IMR-90 (cell line): Measurements from ENCODE around the gene SUV39H1. TPM values are rescaled to one million over a fixed set of nuclear protein-coding genes. Genes with fewer than 3 reads are reported as not detected.

Experiments used
- ATAC-seq: fragments of 200-7000 bp; cut with Tn5 transposase; 2 replicates; pipeline ENCODE4 v1.9.1; 2020; ENCODE audit warnings: low read depth, mild to moderate bottlenecking, moderate library complexity
- BruUV-seq: library from RNA; stranded (reverse); fragments of 400-500 nt; replicated peaks from 2 replicates; lab custom pipeline; 2021; lab: Mats Ljungman, UMichigan
- CTCF ChIA-PET: fragments of 300-600 bp; formaldehyde crosslinking; extraction: SDS; loops from one replicate; lab custom pipeline; 2021; ENCODE audit warnings: antibody characterized with exemption; lab: Yijun Ruan, JAX
- POLR2A ChIA-PET: fragments of 300-600 bp; sonication (Branson Sonifier 250); formaldehyde crosslinking; loops from one replicate; lab custom pipeline; 2022; ENCODE audit warnings: antibody characterized with exemption; ENCODE audit not compliant: unreplicated experiment; lab: Charles Lee
- DNase-seq: peaks from one replicate; pipeline ENCODE4 v3.0.0; 2013
- H2AFZ ChIP-seq: replicated peaks from 2 replicates; pipeline ENCODE3; 2013; ENCODE audit warnings: low read length, mild to moderate bottlenecking; ENCODE audit not compliant: poor library complexity
- H2AK5ac ChIP-seq: 2 replicates; pipeline ENCODE4 v1.6.1; 2013; ENCODE audit warnings: low read depth, low read length, inconsistent platforms
- H2AK9ac ChIP-seq: replicated peaks from 2 replicates; pipeline ENCODE3; 2013; ENCODE audit warnings: mild to moderate bottlenecking, low read depth, low read length, moderate library complexity; ENCODE audit not compliant: poor library complexity
- H2BK120ac ChIP-seq: 2 replicates; pipeline ENCODE4 v1.6.1; 2013; ENCODE audit warnings: low read depth, low read length, inconsistent platforms
- H2BK15ac ChIP-seq: 3 replicates; pipeline ENCODE4 v1.6.1; 2013; ENCODE audit warnings: low read depth, low read length, inconsistent platforms
- H2BK20ac ChIP-seq: 2 replicates; pipeline ENCODE4 v1.6.1; 2013; ENCODE audit warnings: low read depth, mild to moderate bottlenecking, inconsistent platforms, low read length, moderate library complexity
- H2BK5ac ChIP-seq: 2 replicates; pipeline ENCODE4 v1.6.1; 2013; ENCODE audit warnings: mild to moderate bottlenecking, low read depth, low read length, inconsistent platforms; ENCODE audit not compliant: poor library complexity, severe bottlenecking
- H3K14ac ChIP-seq: replicated peaks from 2 replicates; pipeline ENCODE4 v1.6.1; 2013; ENCODE audit warnings: low read depth, low read length, inconsistent platforms
- H3K18ac ChIP-seq: 2 replicates; pipeline ENCODE4 v1.6.1; 2013; ENCODE audit warnings: low read depth, low read length, control low read depth
- H3K23ac ChIP-seq: 2 replicates; pipeline ENCODE4 v1.6.1; 2013; ENCODE audit warnings: low read depth, low read length, inconsistent platforms
- H3K27ac ChIP-seq: 2 replicates; pipeline ENCODE4 v1.5.1; 2013; ENCODE audit warnings: mild to moderate bottlenecking, control low read depth, low read length; ENCODE audit not compliant: insufficient read depth
- H3K27me3 ChIP-seq: 2 replicates; pipeline ENCODE4 v1.6.1; 2013; ENCODE audit warnings: low read length; ENCODE audit not compliant: control insufficient read depth, insufficient read depth
- H3K36me3 ChIP-seq: 2 replicates; pipeline ENCODE4 v1.6.1; 2013; ENCODE audit warnings: low read length, mixed read lengths; ENCODE audit not compliant: control insufficient read depth, insufficient read depth
- H3K4ac ChIP-seq: 2 replicates; pipeline ENCODE4 v1.6.1; 2013; ENCODE audit warnings: low read depth, low read length, inconsistent platforms
- H3K4me1 ChIP-seq: 2 replicates; pipeline ENCODE4 v1.6.1; 2013; ENCODE audit warnings: low read length, mixed read lengths; ENCODE audit not compliant: control insufficient read depth, insufficient read depth
- H3K4me2 ChIP-seq: 2 replicates; pipeline ENCODE4 v1.6.1; 2013; ENCODE audit warnings: low read depth, mild to moderate bottlenecking, control low read depth, low read length, moderate library complexity
- H3K4me3 ChIP-seq: 2 replicates; pipeline ENCODE4 v1.5.1; 2013; ENCODE audit warnings: low read depth, mild to moderate bottlenecking, control low read depth, low read length, moderate library complexity; ENCODE audit not compliant: insufficient read depth
- H3K56ac ChIP-seq: 2 replicates; pipeline ENCODE4 v1.6.1; 2013; ENCODE audit warnings: low read length, inconsistent platforms; ENCODE audit not compliant: insufficient read depth; ENCODE audit errors: extremely low read depth
- H3K79me1 ChIP-seq, 2 experiments: 2 replicates each; pipeline ENCODE4 v1.6.1; 2013; ENCODE audit warnings: low read length in 2 of 2, inconsistent platforms in 1 of 2, low read depth in 1 of 2
- H3K9ac ChIP-seq: 2 replicates; pipeline ENCODE4 v1.6.1; 2013; ENCODE audit warnings: low read depth, low read length, control low read depth
- H3K9me1 ChIP-seq: 2 replicates; pipeline ENCODE4 v1.6.1; 2013; ENCODE audit warnings: low read length, inconsistent platforms; ENCODE audit not compliant: insufficient read depth
- H3K9me3 ChIP-seq: 2 replicates; pipeline ENCODE4 v1.6.1; 2013; ENCODE audit warnings: low read length; ENCODE audit not compliant: control insufficient read depth, insufficient read depth
- H4K20me1 ChIP-seq: 2 replicates; pipeline ENCODE4 v1.6.1; 2013; ENCODE audit warnings: low read length, inconsistent platforms; ENCODE audit not compliant: insufficient read depth
- H4K5ac ChIP-seq: 2 replicates; pipeline ENCODE4 v1.6.1; 2013; ENCODE audit warnings: mild to moderate bottlenecking, low read depth, low read length, control low read depth
- H4K8ac ChIP-seq, 2 experiments: 2 replicates each; pipeline ENCODE4 v1.6.1; 2013; ENCODE audit warnings: low read depth in 2 of 2, low read length in 2 of 2, control low read depth in 1 of 2, inconsistent platforms in 1 of 2
- H4K91ac ChIP-seq: 2 replicates; pipeline ENCODE4 v1.6.1; 2013; ENCODE audit warnings: low read depth, low read length, inconsistent platforms; ENCODE audit not compliant: insufficient read depth
- BHLHE40 ChIP-seq: fragments of 150-350 bp; IDR thresholded peaks from 2 replicates; pipeline ENCODE4 v1.6.1; 2016; ENCODE audit warnings: mild to moderate bottlenecking, low read depth, low read length
- CEBPB ChIP-seq: IDR thresholded peaks from 2 replicates; pipeline ENCODE4 v1.6.1; 2012; ENCODE audit warnings: low read depth, low read length, improper control_type of control experiment
- CHD1 ChIP-seq: IDR thresholded peaks from 2 replicates; pipeline ENCODE4 v1.6.1; 2012; ENCODE audit warnings: low read depth, low read length, improper control_type of control experiment
- FOS ChIP-seq: fragments of 150-350 bp; IDR thresholded peaks from 2 replicates; pipeline ENCODE4 v1.6.1; 2016; ENCODE audit warnings: low read depth, low read length
- MAFK ChIP-seq: IDR thresholded peaks from 2 replicates; pipeline ENCODE4 v1.6.1; 2012; ENCODE audit warnings: low read depth, low read length, improper control_type of control experiment
- MAZ ChIP-seq: IDR thresholded peaks from 2 replicates; pipeline ENCODE4 v1.6.1; 2012; ENCODE audit warnings: low read depth, mild to moderate bottlenecking, low read length, improper control_type of control experiment, moderate library complexity, borderline replicate concordance
- MXI1 ChIP-seq: IDR thresholded peaks from 2 replicates; pipeline ENCODE4 v1.6.1; 2012; ENCODE audit warnings: low read depth, mild to moderate bottlenecking, low read length, moderate library complexity, borderline replicate concordance
- NFE2L2 ChIP-seq: fragments of 150-350 bp; IDR thresholded peaks from 2 replicates; pipeline ENCODE4 v1.6.1; 2016; ENCODE audit warnings: low read depth, mild to moderate bottlenecking, low read length
- POLR2A ChIP-seq: IDR thresholded peaks from 2 replicates; pipeline ENCODE4 v1.6.1; 2012; ENCODE audit warnings: mild to moderate bottlenecking, low read depth, low read length
- RAD21 ChIP-seq: IDR thresholded peaks from 2 replicates; pipeline ENCODE4 v1.6.1; 2012; ENCODE audit warnings: low read length, improper control_type of control experiment
- RCOR1 ChIP-seq: IDR thresholded peaks from 2 replicates; pipeline ENCODE4 v1.6.1; 2012; ENCODE audit warnings: mild to moderate bottlenecking, low read length, improper control_type of control experiment; ENCODE audit not compliant: insufficient replicate concordance
- RFX5 ChIP-seq: IDR thresholded peaks from 2 replicates; pipeline ENCODE4 v1.8.0; 2012; ENCODE audit warnings: low read depth, mild to moderate bottlenecking, low read length, moderate library complexity
- SMC3 ChIP-seq: fragments of 150-350 bp; IDR thresholded peaks from 2 replicates; pipeline ENCODE4 v1.6.1; 2016; ENCODE audit warnings: low read depth, mild to moderate bottlenecking, antibody characterized with exemption, low read length, moderate library complexity
- WGBS, 2 experiments: methylation state at CpG; one replicate each; pipeline versions ENCODE4 v1.1.5 to v1.1.7; 2013; ENCODE audit warnings: missing lambda C conversion rate in 2 of 2; ENCODE audit not compliant: insufficient read length in 1 of 2; ENCODE audit errors: extremely low coverage in 2 of 2; 5-methylcytosine and 5-hydroxymethylcytosine counted together
- dilution Hi-C: fragments of 300-500 bp; cut with HindIII; formaldehyde crosslinking; loops from one replicate; pipeline ENCODE4 v1.14.3; 2018; ENCODE audit warnings: low sequenced_read_pairs; ENCODE audit not compliant: unreplicated experiment
- in situ Hi-C: fragments of 300-500 bp; cut with MboI; formaldehyde crosslinking; loops from 3 replicates; pipeline ENCODE4 v1.14.3; 2019; ENCODE audit warnings: low sequenced_read_pairs, inconsistent platforms, mixed read lengths
- intact Hi-C: fragments of 100-400 bp; cut with micrococcal nuclease; formaldehyde crosslinking; loops from 2 replicates; pipeline ENCODE4 v1.10.0; 2022
- polyA plus RNA-seq, 3 experiments: library from polyadenylated mRNA; depleted of rRNA; stranded (reverse); fragments of >200 nt; gene quantifications; 2 replicates each; pipeline ENCODE4 v1.2.3, GENCODE V29; 2012; ENCODE audit warnings: low replicate concordance in 1 of 3
- total RNA-seq: library from RNA; depleted of rRNA; stranded (reverse); fragments of >200 nt; gene quantifications from 2 replicates; pipeline ENCODE4 v1.2.3, GENCODE V29; 2012
- TF ChIP-seq, protein P1 (sequence below): fragments of 150-350 bp; IDR thresholded peaks from 2 replicates; pipeline ENCODE4 v1.6.1; 2017; ENCODE audit warnings: mild to moderate bottlenecking, antibody characterized with exemption, low read length, low read depth
- TF ChIP-seq, protein P2 (sequence below): conservative IDR thresholded peaks from 2 replicates; pipeline ENCODE4 v1.5.1; 2012; ENCODE audit warnings: mild to moderate bottlenecking, low read depth, low read length, improper control_type of control experiment
- TF ChIP-seq, protein P3 (sequence below): fragments of 150-350 bp; IDR thresholded peaks from 2 replicates; pipeline ENCODE4 v1.6.1; 2016; ENCODE audit warnings: low read depth, mild to moderate bottlenecking, low read length, moderate library complexity, borderline replicate concordance

The SUV39H1 gene
- total and polyA plus RNA-seq, 2 of the 4 experiments (the other 2 are of a cell fraction), result 6.6 to 8.6 TPM

DNA sequence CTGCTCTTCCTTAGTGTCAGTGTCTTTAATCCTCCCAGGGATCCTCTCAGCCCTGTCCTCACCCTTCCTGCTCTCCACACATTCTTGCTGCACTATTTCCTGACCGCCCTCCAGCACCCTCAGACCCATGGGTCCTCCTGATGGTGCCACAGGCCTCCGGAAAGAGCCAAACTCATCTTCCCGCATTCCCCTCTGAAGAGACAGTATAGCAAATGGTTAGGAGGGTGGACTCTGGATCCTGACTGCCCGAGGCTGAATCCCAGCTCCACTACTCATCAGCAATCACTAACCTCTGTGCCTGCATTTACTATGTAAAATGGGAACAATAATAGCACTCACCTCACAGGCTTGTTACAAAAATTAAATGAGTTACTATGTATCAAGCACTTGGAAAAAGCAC is 6.2 kb downstream of the SUV39H1 start:
- H3K27ac ChIP-seq, result no peak overlapping the region
- H3K4me2 ChIP-seq, result no peak overlapping the region
- whole genome bisulfite sequencing, 2 experiments, result no CpG with 5 or more reads among the region's 4 CpGs
- no peak overlapping the region for H4K91ac ChIP-seq
- H3K4me3 ChIP-seq, result no peak overlapping the region
- in situ Hi-C loops, result no loop called here
- H3K14ac ChIP-seq, result no peak overlapping the region
- peaks cover 16% of the 10 kb centered on the region for H3K36me3 ChIP-seq
- H3K4ac ChIP-seq, result no peak overlapping the region
- dilution Hi-C loops, result no loop called here
- H2AK9ac ChIP-seq, result no peak overlapping the region
- H3K9me3 ChIP-seq, result no peaks in the 10 kb centered on the region
- TF ChIP-seq BHLHE40, result no peak
- TF ChIP-seq CHD1, result no peak
- TF ChIP-seq CEBPB, result no peak
- no peak for TF ChIP-seq NFE2L2
- TF ChIP-seq, protein P1, sequence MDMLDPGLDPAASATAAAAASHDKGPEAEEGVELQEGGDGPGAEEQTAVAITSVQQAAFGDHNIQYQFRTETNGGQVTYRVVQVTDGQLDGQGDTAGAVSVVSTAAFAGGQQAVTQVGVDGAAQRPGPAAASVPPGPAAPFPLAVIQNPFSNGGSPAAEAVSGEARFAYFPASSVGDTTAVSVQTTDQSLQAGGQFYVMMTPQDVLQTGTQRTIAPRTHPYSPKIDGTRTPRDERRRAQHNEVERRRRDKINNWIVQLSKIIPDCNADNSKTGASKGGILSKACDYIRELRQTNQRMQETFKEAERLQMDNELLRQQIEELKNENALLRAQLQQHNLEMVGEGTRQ, result no peak
- no peak for TF ChIP-seq POLR2A
- TF ChIP-seq SMC3, result no peak
- TF ChIP-seq RAD21, result no peak
- TF ChIP-seq FOS, result no peak
- no peak for TF ChIP-seq MXI1
- TF ChIP-seq, protein P2, sequence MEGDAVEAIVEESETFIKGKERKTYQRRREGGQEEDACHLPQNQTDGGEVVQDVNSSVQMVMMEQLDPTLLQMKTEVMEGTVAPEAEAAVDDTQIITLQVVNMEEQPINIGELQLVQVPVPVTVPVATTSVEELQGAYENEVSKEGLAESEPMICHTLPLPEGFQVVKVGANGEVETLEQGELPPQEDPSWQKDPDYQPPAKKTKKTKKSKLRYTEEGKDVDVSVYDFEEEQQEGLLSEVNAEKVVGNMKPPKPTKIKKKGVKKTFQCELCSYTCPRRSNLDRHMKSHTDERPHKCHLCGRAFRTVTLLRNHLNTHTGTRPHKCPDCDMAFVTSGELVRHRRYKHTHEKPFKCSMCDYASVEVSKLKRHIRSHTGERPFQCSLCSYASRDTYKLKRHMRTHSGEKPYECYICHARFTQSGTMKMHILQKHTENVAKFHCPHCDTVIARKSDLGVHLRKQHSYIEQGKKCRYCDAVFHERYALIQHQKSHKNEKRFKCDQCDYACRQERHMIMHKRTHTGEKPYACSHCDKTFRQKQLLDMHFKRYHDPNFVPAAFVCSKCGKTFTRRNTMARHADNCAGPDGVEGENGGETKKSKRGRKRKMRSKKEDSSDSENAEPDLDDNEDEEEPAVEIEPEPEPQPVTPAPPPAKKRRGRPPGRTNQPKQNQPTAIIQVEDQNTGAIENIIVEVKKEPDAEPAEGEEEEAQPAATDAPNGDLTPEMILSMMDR, result no peak
- TF ChIP-seq RFX5, result no peak
- TF ChIP-seq RCOR1, result no peak
- TF ChIP-seq MAFK, result no peak
- no peak for TF ChIP-seq MAZ
- TF ChIP-seq, protein P3, sequence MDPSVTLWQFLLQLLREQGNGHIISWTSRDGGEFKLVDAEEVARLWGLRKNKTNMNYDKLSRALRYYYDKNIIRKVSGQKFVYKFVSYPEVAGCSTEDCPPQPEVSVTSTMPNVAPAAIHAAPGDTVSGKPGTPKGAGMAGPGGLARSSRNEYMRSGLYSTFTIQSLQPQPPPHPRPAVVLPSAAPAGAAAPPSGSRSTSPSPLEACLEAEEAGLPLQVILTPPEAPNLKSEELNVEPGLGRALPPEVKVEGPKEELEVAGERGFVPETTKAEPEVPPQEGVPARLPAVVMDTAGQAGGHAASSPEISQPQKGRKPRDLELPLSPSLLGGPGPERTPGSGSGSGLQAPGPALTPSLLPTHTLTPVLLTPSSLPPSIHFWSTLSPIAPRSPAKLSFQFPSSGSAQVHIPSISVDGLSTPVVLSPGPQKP, result no peak
- ChIA-PET POLR2A (no interaction called here), CTCF (no interaction called here)
- H2BK20ac ChIP-seq, result no peak overlapping the region
- no peak overlapping the region for H2AFZ ChIP-seq
- intact Hi-C loops, result no loop called here
- no peak overlapping the region for H3K18ac ChIP-seq
- H4K20me1 ChIP-seq, result no peaks in the 10 kb centered on the region
- no peaks in the 10 kb centered on the region for H3K9me1 ChIP-seq
- no peak overlapping the region for H2BK5ac ChIP-seq
- no peak overlapping the region for H2BK15ac ChIP-seq
- no peaks in the 10 kb centered on the region; the same call in 1 of the 2 replicates for H3K27me3 ChIP-seq
- H3K23ac ChIP-seq, result no peak overlapping the region
- DNase-seq, result no peak
- no peaks in the 10 kb centered on the region for H3K4me1 ChIP-seq
- no peak overlapping the region for H2AK5ac ChIP-seq
- ATAC-seq, result no peak
- no peak overlapping the region for H3K9ac ChIP-seq
- no peak overlapping the region for H4K5ac ChIP-seq
- no peak overlapping the region for H2BK120ac ChIP-seq
- H3K79me1 ChIP-seq, result peaks cover 0 to 2% of the 10 kb centered on the region in 2 experiments; a peak in 2 of 4 replicates
- H4K8ac ChIP-seq, result no peak overlapping the region
- H3K56ac ChIP-seq, result no peak overlapping the region
- BruUV-seq, result no TSS peak
